Hepatocyte (in vitro differentiated cells): ENCODE data around the gene HYAL3.

Experiments used
- CTCF ChIP-seq: fragments of 200-600 bp; sonication (generic); IDR thresholded peaks from 2 replicates; pipeline ENCODE4 v1.5.1; 2016; ENCODE audit warnings: antibody characterized with exemption, mild to moderate bottlenecking; ENCODE audit not compliant: poor library complexity
- EZH2 ChIP-seq: fragments of 200-600 bp; sonication (generic); IDR thresholded peaks from 2 replicates; pipeline ENCODE4 v1.6.1; 2016; ENCODE audit warnings: antibody characterized with exemption, mild to moderate bottlenecking, borderline replicate concordance
- EZH2phosphoT487 ChIP-seq: fragments of 200-600 bp; sonication (generic); IDR thresholded peaks from one replicate; pipeline ENCODE4 v1.6.1; 2018; ENCODE audit warnings: antibody characterized with exemption, mild to moderate bottlenecking, low read depth, moderate library complexity; ENCODE audit not compliant: unreplicated experiment, severe bottlenecking

- TF ChIP-seq CTCF, result no peak
- no peak for TF ChIP-seq EZH2phosphoT487
- TF ChIP-seq EZH2, result no peak
Measured at GRCh38 chr3:50314342-50314741, 15.1 kb upstream of the HYAL3 start.
